IMR-90 (cell line): ENCODE measurements around the gene LTB4R.

Source experiments
- CTCF ChIP-seq: conservative IDR thresholded peaks from 2 replicates; pipeline ENCODE4 v1.5.1; 2012; ENCODE audit warnings: mild to moderate bottlenecking, low read depth, low read length, improper control_type of control experiment
- ELK1 ChIP-seq: fragments of 150-350 bp; IDR thresholded peaks from 2 replicates; pipeline ENCODE4 v1.6.1; 2016; ENCODE audit warnings: low read depth, mild to moderate bottlenecking, low read length, moderate library complexity, borderline replicate concordance
- POLR2A ChIP-seq: IDR thresholded peaks from 2 replicates; pipeline ENCODE4 v1.6.1; 2012; ENCODE audit warnings: mild to moderate bottlenecking, low read depth, low read length

- no peak for TF ChIP-seq CTCF
- TF ChIP-seq POLR2A = no peak
- TF ChIP-seq ELK1 = no peak
Measured at GRCh38 chr14:24322672-24323071, 11.4 kb downstream of the LTB4R start.
